GM12864 (cell line): ENCODE results near the gene TSPAN3.

Source experiments
- DNase-seq: peaks from one replicate; pipeline ENCODE4 v3.0.0-alpha.2; 2011; ENCODE audit warnings: low read depth
- H3K4me3 ChIP-seq: 2 replicates; pipeline ENCODE4 v1.5.1; 2011; ENCODE audit warnings: mild to moderate bottlenecking, low read depth, low read length, control low read depth
- CTCF ChIP-seq: IDR thresholded peaks from 2 replicates; pipeline ENCODE4 v1.5.1; 2011; ENCODE audit warnings: low read depth, mild to moderate bottlenecking, moderate library complexity, low read length, control low read depth, inconsistent platforms; ENCODE audit errors: missing control alignments

Gene TSPAN3

GRCh38 chr15:77059786-77060361 lies 11.0 kb downstream of the TSPAN3 start:
- DNase-seq = peak; percentile 53
- H3K4me3 ChIP-seq = peak overlapping the region; percentile 7; the same call in 1 of the 2 replicates
- no peak for TF ChIP-seq CTCF

- no peak overlapping the region for H3K4me3 ChIP-seq
- TF ChIP-seq CTCF = no peak
- DNase-seq = no peak
Observed at GRCh38 chr15:77058468-77058867, 12.4 kb downstream of the TSPAN3 start.

- DNase-seq = no peak
- no peak overlapping the region for H3K4me3 ChIP-seq
- TF ChIP-seq CTCF = no peak
Observed at GRCh38 chr15:77057685-77058084, 13.2 kb downstream of the TSPAN3 start.

GRCh38 chr15:77057072-77057471 lies 13.8 kb downstream of the TSPAN3 start:
- no peak overlapping the region for H3K4me3 ChIP-seq
- DNase-seq = no peak
- TF ChIP-seq CTCF = no peak

GRCh38 chr15:77053709-77054108 lies 17.2 kb downstream of the TSPAN3 start:
- no peak for TF ChIP-seq CTCF
- no peak overlapping the region for H3K4me3 ChIP-seq
- DNase-seq = no peak

GRCh38 chr15:77052556-77052955 lies 18.4 kb downstream of the TSPAN3 start:
- no peak for DNase-seq
- no peak overlapping the region for H3K4me3 ChIP-seq
- no peak for TF ChIP-seq CTCF

- DNase-seq = no peak
- H3K4me3 ChIP-seq = no peak overlapping the region
- no peak for TF ChIP-seq CTCF
Observed at GRCh38 chr15:77048135-77048876, 22.6 kb downstream of the TSPAN3 start.
